Measurements from ENCODE around the gene KLRC4.
"Not testable (repeated sequence)": the region's sequence is repeated elsewhere in the genome, so short reads cannot be mapped to it uniquely, and the experiment has no call there.

KLRC4 gene

GRCh38 chr12:10409392-10409791 lies at the start of gene KLRC4:
TSS of gene KLRC4 (minus strand) at chr12:10409757. CDS start at chr12:10409575, 182 bp downstream.
- DNase-seq (ENCODE audit: low spot score) = peak; percentile 49

DNA sequence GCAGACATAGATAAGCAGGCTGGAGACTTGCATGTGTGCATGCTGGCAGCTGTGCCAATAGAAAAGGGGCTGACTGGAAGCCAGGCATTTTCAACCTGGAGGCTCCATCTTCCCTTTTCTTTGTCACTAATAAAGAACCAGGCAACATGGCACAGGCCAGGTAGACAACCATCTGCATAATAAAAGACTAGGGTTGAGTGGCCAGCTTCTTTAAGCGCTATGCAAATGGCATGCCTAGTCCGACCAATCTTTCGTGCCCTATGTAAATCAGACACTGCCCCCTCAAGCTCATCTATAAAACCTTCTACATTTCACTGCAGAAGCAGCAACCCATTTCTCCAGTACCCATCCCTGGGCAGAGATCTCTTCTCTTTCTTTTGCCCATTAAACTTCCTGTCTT lies 48.2 kb upstream of the KLRC4 start:
- no peak for DNase-seq (ENCODE audit: low spot score)

- no peak for DNase-seq (ENCODE audit: low spot score)
Observed at GRCh38 chr12:10456856-10457255, 47.3 kb upstream of the KLRC4 start.

GRCh38 chr12:10455766-10456165 lies 46.2 kb upstream of the KLRC4 start:
- no peak for DNase-seq (ENCODE audit: low spot score)

GRCh38 chr12:10454531-10454930 lies 45.0 kb upstream of the KLRC4 start:
- no peak for DNase-seq (ENCODE audit: low spot score)

DNA sequence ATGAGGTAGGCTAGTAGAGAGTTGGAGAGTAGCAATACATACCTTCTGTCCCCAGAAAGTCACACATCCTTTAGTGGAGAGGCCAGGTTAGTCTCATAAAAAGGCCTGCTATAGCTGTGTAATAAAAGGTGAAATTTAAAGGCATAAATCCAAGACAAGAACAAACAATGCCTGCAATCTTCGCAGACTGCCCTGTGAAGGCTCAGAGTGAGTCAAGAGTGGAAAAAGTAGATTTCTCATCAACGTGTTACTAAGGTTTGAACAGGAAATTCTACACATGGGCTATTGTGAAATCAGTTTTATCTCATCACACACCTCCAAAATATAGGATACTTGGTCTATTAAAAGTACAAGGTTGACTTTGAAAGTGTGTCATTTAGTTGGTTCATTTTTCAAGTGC lies 43.6 kb upstream of the KLRC4 start, which contains the start of gene KLRC1:
KLRC1 (minus strand) TSS at position 222 of the 400 bp plus-strand sequence. CDS start 2,221 bp downstream, outside the sequence.
- peak; percentile 10 for DNase-seq (ENCODE audit: low spot score)

GRCh38 chr12:10448236-10448635 lies 38.7 kb upstream of the KLRC4 start:
- no peak for DNase-seq (ENCODE audit: low spot score)

DNA sequence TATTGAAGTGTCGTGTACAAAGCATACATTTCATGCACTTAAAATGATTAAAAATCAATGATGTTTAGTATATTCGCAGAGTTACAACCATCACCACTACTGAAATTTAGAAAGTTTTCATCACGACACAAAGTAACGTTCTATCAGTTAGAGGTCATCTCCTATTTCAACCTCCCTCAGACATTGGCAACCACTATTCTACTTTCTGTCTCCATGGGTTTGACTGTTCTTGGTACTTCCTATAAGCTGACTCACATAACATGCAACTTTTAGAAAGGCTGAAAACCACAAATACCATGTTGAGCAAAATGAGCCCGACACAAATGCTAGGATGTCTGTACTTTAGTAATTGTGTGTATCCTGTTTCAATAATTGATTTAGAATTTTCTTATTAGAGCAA lies 36.5 kb upstream of the KLRC4 start:
- not testable (repeated sequence) for DNase-seq (ENCODE audit: low spot score)

GRCh38 chr12:10441144-10441543 lies 31.6 kb upstream of the KLRC4 start:
- DNase-seq (ENCODE audit: low spot score) = not testable (repeated sequence)

GRCh38 chr12:10439608-10440274 lies 30.2 kb upstream of the KLRC4 start:
- DNase-seq (ENCODE audit: low spot score) = not testable (repeated sequence)

DNA sequence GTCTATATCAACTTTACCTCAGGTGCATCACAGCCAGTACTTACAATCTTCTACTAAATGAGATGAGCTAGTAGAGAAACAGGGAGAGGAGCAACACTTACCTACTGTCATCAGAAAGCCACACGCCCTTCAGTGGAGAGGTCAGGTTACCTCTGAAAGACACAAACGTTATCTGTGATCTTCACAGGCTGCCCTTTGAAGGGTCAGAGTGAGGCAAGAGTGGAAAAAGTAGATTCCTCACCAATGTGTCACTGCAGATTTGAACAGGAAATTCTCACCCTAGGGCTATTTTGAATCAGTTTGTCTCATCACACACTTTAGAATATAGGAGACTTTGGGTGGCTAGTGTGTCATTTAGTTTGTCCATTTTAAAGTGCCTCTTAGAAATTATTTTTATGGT lies 28.0 kb upstream of the KLRC4 start:
- not testable (repeated sequence) for DNase-seq (ENCODE audit: low spot score)

- DNase-seq (ENCODE audit: low spot score) = peak; percentile 25
Observed at GRCh38 chr12:10435816-10436215, 26.3 kb upstream of the KLRC4 start, which contains the start of gene KLRC2. TSS of gene KLRC2 (minus strand) at chr12:10436010. CDS start at chr12:10435986, 24 bp downstream.

DNA sequence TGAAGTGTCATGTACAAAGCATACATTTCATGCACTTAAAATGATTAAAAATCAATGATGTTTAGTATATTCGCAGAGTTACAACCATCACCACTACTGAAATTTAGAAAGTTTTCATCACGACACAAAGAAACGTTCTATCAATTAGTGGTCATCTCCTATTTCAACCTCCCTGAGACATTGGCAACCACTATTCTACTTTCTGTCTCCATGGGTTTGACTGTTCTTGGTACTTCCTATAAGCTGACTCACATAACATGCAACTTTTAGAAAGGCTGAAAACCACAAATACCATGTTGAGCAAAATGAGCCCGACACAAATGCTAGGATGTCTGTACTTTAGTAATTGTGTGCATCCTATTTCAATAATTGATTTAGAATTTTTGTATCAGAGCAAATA lies 21.1 kb upstream of the KLRC4 start:
- DNase-seq (ENCODE audit: low spot score) = not testable (repeated sequence)

GRCh38 chr12:10425938-10426337 lies 16.4 kb upstream of the KLRC4 start:
- DNase-seq (ENCODE audit: low spot score) = not testable (repeated sequence)

GRCh38 chr12:10424260-10424899 lies 14.8 kb upstream of the KLRC4 start:
- not testable (repeated sequence) for DNase-seq (ENCODE audit: low spot score)

GRCh38 chr12:10422159-10422558 lies 12.6 kb upstream of the KLRC4 start:
- DNase-seq (ENCODE audit: low spot score) = not testable (repeated sequence)

DNA sequence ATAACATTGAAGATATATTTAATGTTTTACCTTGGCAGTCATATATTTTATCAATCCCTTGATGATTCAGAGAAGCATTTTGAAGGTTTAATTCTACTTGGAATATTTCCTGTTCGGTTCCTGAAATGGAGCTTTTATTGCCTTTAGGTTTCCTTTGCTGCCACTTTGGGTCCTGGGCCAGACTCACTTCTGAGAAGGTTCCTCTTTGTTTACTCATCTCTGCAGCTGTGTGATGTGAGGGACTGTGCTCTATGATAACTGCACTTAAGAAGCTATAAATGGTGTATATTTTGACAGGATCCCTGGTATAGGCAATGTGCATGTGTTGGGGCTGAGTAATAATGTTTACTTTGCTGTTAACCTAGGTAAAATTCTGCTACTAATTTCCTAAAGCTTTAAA lies 10.8 kb upstream of the KLRC4 start, which contains the start of gene KLRC3:
KLRC3 (minus strand) TSS at position 262 of the 400 bp plus-strand sequence; CDS start at position 217, 45 bp downstream.
- not testable (repeated sequence) for DNase-seq (ENCODE audit: low spot score)

- no peak for DNase-seq (ENCODE audit: low spot score)
Observed at GRCh38 chr12:10408842-10409241, 715 bp downstream of the KLRC4 start.

- no peak for DNase-seq (ENCODE audit: low spot score)
Observed at GRCh38 chr12:10406725-10407124, 2.8 kb downstream of the KLRC4 start.

- DNase-seq (ENCODE audit: low spot score) = no peak
Observed at GRCh38 chr12:10405294-10405693, 4.3 kb downstream of the KLRC4 start.

DNA sequence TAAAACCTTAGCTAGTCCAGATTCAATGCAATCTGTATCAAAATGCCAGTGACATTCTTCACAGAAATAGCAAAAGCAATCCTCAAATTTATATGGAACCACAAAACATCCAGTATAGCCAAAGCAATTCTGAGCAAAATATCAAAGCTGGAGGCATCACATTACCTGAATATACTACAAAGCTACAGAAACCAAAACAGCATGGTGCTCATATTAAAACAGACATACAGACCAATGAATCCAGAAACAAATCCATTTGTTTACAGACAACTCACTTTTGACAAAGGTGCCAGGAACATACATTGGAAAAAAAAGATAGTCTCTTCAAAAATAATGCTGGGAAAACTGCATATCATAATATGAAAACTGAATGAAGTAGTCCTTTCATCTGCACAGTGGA lies 4.8 kb downstream of the KLRC4 start:
- DNase-seq (ENCODE audit: low spot score) = no peak

DNA sequence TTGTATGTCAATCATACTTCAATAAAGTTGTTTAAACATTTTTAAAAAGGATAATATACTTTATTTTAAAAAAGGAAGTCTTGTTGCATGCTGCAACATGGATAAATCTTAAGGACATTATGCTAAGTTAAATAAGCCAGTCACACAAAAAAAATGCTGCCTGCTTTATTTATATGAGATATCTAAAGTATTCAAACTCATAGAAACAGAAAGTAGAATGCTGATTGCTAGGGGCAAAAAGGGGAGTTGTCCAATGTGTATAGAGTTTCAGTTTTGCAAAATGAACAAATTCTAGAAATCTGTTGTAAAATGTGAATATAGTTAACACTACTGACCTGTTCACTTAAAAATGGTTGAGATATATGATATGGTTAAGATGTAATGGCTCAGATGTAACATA lies 8.7 kb downstream of the KLRC4 start:
- no peak for DNase-seq (ENCODE audit: low spot score)

DNA sequence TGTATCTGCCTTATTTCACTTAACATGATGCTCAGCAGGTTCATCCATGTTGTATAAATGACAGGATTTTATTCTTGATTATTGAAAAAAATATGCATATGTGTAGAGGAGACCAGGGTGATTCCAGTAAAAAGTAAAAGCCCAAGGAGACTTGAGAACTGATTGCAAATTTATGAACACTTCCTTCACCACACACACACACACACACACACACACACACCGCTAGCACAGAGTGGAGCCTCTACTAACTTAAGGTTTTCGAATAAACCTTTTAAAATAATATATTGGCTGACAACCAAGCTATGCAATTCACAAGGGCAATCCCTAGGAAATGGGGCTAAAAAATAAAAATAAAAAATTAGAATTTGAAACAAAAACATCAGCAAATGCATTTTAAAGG lies 11.4 kb downstream of the KLRC4 start:
- DNase-seq (ENCODE audit: low spot score) = no peak

Measured in CD4-positive, alpha-beta T cell treated with Interleukin-15 for 4 hours (primary cell).